ENCODE data around the gene CAPN10. TPM values are rescaled to one million over a fixed set of nuclear protein-coding genes. Genes with fewer than 3 reads are reported as not detected.

The CAPN10 gene
- polyA plus RNA-seq, 1 experiment = 5.6 TPM

DNA sequence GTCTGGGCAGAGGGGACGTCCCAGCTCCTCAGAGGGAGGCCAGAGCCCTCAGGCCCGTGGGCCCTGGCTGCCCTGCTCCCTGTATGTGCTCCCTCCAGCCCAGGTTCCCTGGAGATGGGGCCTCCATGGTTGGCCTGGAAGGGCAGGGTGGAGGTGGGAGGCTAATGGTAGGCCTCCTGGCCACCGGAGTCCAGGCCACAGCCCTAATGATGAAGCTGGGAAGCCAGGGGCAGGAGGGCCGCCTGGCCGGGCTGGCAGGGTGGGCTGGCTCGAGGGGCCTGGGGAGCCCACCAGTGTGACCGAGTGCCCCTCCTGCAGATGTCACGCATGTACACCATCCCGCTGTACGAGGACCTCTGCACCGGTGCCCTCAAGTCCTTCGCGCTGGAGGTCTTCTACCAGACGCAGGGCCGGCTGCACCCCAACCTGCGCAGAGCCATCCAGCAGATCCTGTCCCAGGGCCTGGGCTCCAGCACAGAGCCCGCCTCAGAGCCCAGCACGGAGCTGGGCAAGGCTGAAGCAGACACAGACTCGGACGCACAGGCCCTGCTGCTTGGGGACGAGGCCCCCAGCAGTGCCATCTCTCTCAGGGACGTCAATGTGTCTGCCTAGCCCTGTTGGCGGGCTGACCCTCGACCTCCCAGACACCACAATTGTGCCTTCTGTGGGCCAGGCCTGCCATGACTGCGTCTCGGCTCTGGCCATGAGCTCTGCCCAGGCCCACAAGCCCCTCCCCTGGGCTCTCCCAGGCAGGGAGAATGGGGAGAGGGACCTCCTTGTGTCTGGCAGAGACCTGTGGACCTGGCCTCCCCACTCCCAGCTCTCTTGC lies 9.0 kb upstream of the CAPN10 start:
- no peak for DNase-seq (ENCODE audit: low read depth, low spot score)
- TF ChIP-seq, protein P1, sequence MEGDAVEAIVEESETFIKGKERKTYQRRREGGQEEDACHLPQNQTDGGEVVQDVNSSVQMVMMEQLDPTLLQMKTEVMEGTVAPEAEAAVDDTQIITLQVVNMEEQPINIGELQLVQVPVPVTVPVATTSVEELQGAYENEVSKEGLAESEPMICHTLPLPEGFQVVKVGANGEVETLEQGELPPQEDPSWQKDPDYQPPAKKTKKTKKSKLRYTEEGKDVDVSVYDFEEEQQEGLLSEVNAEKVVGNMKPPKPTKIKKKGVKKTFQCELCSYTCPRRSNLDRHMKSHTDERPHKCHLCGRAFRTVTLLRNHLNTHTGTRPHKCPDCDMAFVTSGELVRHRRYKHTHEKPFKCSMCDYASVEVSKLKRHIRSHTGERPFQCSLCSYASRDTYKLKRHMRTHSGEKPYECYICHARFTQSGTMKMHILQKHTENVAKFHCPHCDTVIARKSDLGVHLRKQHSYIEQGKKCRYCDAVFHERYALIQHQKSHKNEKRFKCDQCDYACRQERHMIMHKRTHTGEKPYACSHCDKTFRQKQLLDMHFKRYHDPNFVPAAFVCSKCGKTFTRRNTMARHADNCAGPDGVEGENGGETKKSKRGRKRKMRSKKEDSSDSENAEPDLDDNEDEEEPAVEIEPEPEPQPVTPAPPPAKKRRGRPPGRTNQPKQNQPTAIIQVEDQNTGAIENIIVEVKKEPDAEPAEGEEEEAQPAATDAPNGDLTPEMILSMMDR (IDR thresholded peaks at IDR 0.05; ENCODE audit: low read depth, low read length) = no peak
- H3K4me3 ChIP-seq (ENCODE audit: low read depth, low read length) = no peak overlapping the region
- CTCF ChIA-PET = interaction anchor here (0.6 to 1.4 kb wide), 2 partner anchors 8 to 11 kb away, joined by 3 to 4 read pairs; no protein-coding TSS in a partner anchor
- POLR2A ChIA-PET = interaction anchor here (2.0 kb wide), 1 partner anchor 9 kb away, joined by 5 read pairs; the partner anchor contains the start of gene CAPN10
- H3K9me3 ChIP-seq (ENCODE audit: control insufficient read depth, insufficient read depth, low read length) = no peaks in the 10 kb centered on the region; the same call in 1 of the 2 replicates
- H3K27ac ChIP-seq (ENCODE audit: low read depth, low read length) = no peak overlapping the region
- no peaks in the 10 kb centered on the region for H3K27me3 ChIP-seq (ENCODE audit: control insufficient read depth, insufficient read depth, low read length)

DNA sequence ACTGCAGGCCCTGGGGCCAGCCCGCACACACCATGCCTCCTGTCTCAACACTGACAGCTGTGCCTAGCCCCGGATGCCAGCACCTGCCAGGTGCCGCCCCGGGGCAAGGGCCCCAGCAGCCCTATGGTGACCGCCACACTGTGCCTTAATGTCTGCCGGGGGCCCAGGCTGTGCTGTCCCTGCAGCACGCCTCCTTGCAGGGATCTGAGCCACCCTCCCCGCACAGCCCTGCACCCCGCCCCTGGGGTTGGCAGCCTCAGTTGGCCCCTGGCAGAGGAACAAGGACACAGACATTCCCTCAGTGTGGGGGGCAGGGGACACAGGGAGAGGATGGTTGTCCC lies 8.5 kb upstream of the CAPN10 start:
- Histone ChIP-seq H3K27me3 (ENCODE audit: control insufficient read depth, insufficient read depth, low read length) (no peaks in the 10 kb centered on the region), H3K27ac (ENCODE audit: low read depth, low read length) (no peak overlapping the region), H3K4me3 (ENCODE audit: low read depth, low read length) (no peak overlapping the region), H3K9me3 (ENCODE audit: control insufficient read depth, insufficient read depth, low read length) (no peaks in the 10 kb centered on the region; the same call in 1 of the 2 replicates)
- CTCF ChIA-PET = interaction anchor here (0.6 to 1.4 kb wide), 2 partner anchors 9 to 11 kb away, joined by 3 to 4 read pairs; no protein-coding TSS in a partner anchor
- TF ChIP-seq, protein P1 (IDR thresholded peaks at IDR 0.05; ENCODE audit: low read depth, low read length) = no peak
- DNase-seq (ENCODE audit: low read depth, low spot score) = no peak
- POLR2A ChIA-PET = no interaction called here

DNA sequence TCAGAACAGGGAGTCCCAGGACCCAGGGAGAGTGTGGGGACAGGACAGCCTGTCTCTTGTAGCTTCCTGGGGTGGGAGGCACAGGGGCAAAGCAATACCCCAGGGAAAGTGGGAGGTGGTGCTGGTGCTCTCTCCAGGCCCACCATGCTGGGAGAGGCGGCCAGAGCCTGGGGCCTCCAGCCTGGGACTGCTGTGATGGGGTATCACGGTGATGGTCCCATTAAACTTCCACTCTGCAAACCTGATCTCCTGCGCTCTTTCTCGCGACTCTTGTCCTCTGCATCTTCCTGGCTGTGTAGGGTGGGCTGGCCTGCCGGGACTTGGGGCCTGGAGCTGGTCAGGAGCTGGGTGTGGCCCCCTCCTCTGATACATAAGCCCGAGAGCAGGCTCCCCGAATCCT lies 8.0 kb upstream of the CAPN10 start:
- H3K27ac ChIP-seq (ENCODE audit: low read depth, low read length) = no peak overlapping the region
- no peak overlapping the region for H3K4me3 ChIP-seq (ENCODE audit: low read depth, low read length)
- DNase-seq (ENCODE audit: low read depth, low spot score) = no peak
- TF ChIP-seq, protein P1 (IDR thresholded peaks at IDR 0.05; ENCODE audit: low read depth, low read length) = no peak
- H3K9me3 ChIP-seq (ENCODE audit: control insufficient read depth, insufficient read depth, low read length) = no peaks in the 10 kb centered on the region; the same call in 1 of the 2 replicates
- ChIA-PET CTCF (interaction anchor here (0.6 to 1.4 kb wide), 2 partner anchors 9 to 12 kb away, joined by 3 to 4 read pairs; no protein-coding TSS in a partner anchor), POLR2A (no interaction called here)
- no peaks in the 10 kb centered on the region for H3K27me3 ChIP-seq (ENCODE audit: control insufficient read depth, insufficient read depth, low read length)

DNA sequence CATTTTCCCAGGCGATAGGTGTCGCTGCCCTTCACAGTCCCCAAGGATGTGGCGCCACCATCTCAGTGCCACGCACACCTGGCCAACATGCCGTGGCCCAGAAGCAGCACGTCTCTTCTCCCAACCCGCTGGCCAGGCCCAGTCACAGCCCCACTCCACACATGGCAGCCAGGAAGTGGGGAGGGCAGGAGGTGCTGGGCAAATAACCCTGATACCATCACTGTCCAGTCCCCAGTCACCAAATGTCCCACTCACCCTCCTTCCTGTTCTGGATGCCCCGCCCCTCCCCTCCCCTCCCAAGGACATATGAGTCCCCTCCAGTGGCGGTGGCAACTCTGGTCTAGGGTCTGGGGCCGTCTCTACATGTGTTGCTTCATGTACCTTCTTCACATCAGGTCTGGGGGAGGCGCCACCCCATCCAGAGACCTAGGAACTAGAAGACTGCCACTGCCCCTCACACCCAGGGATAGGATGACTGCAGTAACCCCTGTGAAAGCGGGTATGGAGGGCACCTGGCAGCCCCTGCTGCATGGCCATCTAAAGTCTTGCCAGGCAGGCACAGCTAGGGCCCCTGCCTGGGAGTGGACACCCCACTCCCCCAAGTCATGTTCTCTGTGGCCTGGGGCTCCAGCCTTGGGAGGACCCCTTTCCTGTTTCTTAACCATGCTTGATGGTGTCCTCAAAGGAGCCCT lies 7.3 kb upstream of the CAPN10 start:
- CTCF ChIA-PET = interaction anchor here (1.4 to 2.0 kb wide), 2 partner anchors 13 kb away, joined by 4 to 24 read pairs; no protein-coding TSS in a partner anchor
- Histone ChIP-seq H3K27ac (ENCODE audit: low read depth, low read length) (no peak overlapping the region), H3K27me3 (ENCODE audit: control insufficient read depth, insufficient read depth, low read length) (no peaks in the 10 kb centered on the region), H3K9me3 (ENCODE audit: control insufficient read depth, insufficient read depth, low read length) (no peaks in the 10 kb centered on the region; the same call in 1 of the 2 replicates), H3K4me3 (ENCODE audit: low read depth, low read length) (no peak overlapping the region)
- no peak for DNase-seq (ENCODE audit: low read depth, low spot score)
- TF ChIP-seq, protein P1 (IDR thresholded peaks at IDR 0.05; ENCODE audit: low read depth, low read length) = no peak
- POLR2A ChIA-PET = interaction anchor here (1.7 kb wide), 1 partner anchor 18 kb away, joined by 5 read pairs; no protein-coding TSS in a partner anchor

All from AG04450 (cell line).